ENCODE data around the gene RBP3.
A peak's percentile ranks its signal among the peaks of the same experiment; 100 is the strongest.
"Not testable (repeated sequence)": the region's sequence is repeated elsewhere in the genome, so short reads cannot be mapped to it uniquely, and the experiment has no call there.

Gene RBP3

DNA sequence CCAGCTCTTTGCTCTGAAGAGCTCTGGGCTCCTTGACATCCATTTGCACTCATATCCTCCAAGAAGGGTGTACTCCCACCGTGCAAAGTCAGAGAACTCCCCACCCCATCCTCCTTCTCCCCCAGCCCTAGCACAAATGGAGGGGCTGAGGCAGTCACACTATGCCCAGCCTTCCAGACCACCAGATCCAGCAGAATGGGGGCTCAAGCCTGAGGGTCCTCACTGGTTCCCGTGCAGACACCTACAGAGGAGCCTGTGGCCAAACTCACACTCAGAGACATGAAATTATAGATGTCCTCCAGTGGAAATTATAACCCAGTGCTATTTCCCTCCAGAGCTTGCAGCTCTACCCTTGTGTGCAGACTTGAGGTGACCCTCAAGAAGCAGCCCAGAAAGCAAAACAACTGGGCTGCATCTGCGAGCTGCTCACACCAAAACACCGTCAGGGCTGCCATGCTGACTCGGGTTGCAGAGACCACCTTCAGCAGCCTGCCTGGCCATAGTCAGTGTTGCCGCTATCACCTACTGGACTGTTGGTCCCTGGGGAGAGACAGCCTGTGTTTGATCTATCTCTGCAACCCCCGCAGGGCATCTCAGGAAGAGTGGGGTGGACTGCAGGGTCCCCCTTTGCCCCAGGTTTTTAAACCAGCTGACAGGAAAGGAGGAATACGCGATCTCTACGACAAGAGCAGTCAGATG is 28.5 kb downstream of the RBP3 start:
- DNase-seq = no peak

DNA sequence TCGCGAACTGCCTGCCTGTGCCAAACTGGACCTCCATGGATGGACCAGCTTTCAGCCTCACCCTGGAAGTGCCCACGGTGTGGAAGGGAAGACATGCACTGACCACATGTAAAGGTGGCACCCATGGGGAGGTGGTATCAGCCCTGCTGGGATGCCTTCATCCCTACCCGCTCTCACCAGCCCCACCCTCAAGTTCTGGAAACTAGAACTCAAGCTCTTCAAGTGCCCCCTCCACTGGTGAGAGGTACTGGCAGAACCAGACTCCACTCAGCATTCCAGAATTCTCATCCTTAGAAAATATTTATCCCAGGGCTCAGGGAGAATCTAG is 30.0 kb downstream of the RBP3 start:
- no peak for DNase-seq

DNA sequence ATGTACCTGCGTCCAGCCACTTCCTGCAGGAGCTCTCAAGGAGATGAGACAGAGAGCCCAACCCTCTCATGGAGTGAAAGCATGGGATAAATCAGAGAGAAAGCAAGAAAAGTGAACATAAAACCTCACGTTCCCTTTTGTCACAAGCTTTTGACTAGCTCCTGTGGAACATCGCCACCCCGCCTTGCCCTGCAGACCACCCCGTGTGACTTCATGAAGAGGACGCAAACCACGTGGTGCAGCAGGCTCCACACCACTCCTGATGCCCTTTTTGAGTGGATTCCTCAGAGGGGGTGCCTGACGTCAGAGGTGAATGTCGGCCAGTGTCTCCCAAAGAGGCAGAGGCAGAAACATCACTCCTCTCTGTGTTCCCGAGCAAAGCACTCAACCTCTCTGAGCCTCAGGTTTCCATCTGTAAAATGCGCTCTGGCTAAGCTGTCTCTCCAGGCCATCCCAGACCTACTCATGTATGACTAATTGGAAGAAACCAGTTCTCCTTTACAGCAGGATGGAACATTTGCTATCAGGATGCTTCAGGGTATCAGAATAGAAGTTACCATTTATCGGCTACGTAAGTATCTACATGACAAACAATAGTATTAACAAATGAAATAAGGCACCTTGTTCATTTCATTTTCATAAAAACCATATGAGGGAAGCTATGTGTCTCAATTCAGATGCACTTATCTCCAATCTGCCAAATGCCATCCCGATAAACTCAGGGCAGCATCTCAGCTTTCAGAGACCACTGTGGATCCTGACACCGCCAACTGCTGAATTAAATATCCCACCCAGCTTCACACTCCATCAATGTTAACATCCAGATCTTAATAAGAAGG is 30.7 kb downstream of the RBP3 start:
- DNase-seq = no peak

DNA sequence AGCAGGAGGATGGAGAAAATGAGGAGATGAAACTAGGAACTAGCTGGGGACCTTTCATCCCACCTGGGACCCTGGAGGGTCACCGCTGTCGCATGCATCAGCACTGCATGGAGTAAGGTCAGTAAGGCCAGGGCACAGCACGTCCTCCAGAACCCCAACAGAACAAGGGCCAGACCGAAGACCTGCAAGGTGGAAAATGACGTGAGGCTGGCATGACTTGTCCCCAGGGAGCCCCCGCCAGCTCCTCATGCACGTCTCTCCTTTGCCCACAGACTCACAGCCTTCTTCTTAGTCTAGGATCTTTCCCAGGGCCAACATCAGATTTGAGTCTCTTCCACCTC is 31.3 kb downstream of the RBP3 start:
- DNase-seq = no peak

DNA sequence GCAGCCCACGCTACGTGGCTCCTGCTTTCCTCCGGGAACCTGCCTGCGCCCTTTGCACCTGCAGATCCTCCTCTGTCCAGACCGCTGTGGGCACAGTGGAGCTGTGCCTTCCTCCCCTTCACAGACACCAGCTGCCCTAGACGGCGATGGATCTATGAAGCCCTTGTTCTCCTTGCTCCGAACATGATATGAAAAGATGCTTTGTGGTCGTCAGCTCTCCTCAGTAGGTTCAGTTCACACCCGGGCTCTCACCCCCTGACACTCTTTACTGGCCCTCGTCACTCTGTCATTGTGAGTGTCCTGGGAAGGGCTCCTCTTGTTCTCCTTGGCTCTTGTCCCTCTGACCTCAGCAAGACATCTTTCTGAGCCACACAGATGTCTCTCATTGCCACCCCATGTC is 31.7 kb downstream of the RBP3 start:
- DNase-seq = no peak

DNA sequence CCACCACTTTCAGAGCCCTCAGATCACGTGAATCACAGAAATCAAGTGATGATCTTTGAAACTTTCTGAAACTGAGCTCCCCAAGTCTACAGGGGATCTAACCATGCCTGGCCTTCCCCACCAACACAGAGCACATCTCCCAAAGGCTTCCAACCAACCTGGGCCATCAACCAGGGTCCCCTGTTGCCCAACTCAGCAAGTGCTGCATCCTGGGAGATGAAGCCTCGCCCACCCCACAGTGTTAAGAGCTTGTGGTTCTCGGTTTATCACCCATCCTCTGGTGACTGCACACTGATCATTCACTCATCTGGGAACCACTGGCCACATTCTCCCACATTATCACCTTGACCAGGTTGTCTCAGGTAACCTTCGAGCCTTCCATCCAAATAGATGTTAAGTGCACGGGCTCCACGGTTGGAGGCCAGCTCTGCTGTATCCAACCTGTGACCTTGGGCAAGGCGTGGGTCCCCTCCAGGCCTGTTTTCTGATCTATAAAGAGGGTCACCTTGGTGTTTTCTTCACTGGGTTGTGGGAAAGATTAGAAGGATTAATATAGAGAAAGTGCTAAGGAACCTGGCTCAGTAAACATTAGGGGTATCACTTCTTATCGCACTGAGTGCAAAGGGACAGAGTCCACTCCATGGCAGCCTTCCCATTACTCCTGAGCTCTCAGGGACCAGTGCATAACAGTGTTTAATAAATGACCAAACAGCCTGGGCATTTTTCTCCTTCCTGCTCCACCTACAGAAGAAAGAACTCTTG is 32.4 kb downstream of the RBP3 start:
- DNase-seq = no peak

DNA sequence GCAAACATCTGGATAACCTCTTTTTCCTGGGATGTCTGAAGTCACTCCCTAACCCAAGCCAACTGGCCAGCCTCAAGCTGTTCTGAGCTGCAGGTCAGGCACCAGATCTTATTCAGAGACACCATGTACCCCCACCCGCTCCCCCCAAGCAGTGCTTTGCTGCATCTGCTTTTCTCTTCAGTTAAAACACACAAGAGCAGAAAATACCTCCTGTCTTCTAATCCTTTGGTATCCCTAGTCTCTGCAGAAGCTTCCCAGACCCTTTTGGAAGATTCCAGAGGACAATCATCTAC is 32.9 kb downstream of the RBP3 start:
- DNase-seq = no peak

DNA sequence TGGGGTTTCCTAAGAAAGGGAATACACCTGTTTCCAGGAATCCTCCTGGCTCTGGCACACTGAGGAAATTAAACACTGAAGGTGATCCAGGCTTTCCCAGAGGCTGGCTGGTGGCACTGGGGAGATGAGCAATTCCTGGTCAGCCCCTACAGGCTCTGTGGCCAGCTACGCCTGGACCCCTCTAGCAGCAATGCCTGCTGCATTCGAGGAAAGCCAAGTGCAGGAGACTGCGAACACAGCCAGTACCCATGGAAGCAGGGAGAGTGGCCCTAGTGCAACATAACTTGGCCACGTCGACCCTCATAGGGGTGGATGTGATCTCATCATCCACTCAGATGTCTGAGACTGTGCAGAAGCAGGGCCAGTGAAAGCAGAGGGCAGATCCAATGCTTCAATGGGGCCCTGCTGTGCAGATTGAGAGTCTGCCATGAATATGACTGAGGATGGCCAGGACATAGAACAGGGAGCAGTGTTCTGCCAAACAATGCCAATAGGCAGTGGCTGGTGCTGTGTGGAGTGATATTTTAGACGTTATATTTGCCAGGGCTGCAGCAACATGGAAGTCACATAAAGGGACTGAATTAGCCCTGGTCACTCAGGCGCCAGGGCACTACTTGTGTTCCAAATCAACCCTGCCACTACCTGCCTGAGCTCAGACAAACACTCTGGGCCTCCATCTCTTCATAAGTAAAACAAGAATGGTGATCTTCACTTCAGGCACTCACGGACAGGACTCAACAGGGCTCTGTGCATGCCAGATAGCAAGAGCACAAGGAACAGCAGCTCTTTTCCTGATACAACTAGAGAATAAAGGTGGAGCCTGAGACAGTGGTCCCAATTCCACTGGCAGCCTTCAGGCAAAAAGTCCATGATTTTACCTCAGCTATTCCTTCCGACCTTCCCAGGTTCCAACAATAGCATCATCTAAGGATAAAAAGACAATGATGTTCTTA is 33.5 kb downstream of the RBP3 start:
- no peak for DNase-seq

DNA sequence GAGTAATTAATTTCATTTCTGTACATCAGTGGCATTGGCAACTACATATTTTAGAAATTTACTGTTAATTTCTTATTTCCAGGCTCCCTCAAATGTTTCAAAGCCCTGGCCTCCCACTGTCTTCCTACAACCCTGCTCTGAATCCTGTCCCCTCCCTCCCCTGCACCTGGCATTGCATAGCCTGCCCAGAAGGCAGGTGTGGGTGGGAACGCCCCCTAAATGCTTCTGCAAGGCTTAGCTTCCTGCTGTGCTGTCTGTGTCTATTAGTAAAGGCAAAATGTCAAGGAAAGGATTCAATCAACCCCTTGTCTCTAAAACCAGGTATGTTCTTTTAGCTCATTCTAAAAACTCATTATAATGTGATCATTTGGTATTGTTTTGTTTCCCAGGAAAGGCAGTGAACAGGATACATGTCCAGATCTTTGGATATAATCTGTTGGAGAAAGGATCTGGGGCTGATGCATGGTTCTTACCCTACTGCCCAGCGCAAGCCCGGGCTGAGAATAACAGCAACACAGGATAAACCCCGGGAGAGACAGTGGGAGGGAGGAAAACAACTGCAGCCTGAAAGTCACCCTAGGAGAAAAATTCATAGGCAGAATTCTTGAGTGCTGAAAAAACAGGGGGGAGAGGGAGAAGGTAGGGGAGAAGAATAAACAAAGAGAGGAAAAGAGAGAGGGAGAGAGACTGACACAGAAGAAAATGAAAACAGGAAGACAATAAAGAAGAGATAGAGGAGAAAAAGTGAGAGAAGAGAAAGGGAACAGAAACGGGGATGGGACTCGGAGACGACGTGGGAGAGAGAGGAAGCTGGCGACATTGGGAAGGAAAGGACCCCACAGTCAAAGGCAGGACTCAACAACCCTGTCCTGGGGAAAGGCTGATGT is 35.3 kb downstream of the RBP3 start:
- DNase-seq = no peak

DNA sequence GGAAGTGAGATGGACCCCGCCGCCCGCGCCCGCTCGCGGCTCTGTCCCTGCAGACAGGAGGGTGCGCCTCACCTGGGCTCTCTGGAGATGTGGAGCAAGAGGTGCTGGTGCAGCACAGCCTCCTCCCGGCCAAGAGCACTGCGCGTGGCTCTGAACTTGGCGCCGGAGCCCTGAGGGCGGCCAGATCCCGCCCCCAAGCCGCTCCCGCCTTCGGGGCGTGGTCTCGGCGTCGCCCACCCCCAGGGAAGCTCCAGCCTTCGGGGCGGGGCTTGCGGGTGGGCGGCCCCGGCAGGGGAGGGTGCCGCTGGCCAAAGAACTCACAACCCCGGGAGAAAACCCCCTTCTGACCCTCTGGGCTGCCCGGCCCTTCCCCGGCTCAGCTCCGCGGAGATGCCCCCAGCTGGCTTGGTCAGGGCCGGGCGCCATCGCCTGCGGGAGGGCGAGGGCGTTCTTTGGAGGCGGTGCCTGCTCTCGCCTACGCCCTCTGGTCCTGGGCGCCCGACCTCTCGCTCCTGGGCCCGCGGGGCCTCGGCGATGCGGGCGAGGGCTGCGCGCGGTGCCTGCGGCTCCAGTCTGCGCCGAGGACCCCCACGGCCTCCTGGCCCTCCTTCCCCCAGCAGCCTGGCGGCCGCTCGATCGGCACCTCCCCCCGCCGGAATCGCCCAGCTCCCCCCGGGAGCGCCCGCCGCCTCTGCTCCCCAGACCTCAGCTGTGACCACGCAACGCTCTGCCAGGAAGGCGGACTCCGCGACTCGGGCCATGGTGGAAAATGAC is 36.2 kb downstream of the RBP3 start, which contains the start of gene ZNF488:
Gene ZNF488 (minus strand): TSS at position 146 of the 774 bp plus-strand sequence. CDS start 15,464 bp downstream, outside the sequence.
- DNase-seq = peak; percentile 60

DNA sequence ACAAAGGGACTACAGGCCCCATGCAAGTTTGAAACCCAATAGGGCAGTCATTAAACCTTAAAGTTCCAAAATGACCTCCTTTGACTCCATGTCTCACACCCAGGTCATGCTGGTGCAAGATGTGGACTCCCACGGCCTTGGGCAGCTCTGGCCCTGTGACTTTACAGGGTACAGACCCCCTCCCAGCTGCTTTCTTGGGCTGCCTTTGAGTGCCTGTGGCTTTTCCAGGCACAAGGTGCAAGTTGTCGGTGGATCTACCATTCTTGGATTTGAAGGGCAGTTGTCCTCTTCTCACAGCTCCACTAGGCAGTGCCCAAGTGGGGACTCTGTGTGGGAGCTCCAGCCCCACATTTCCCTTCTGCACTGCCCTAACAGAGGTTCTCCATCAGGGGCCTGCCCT is 37.9 kb downstream of the RBP3 start:
- DNase-seq = not testable (repeated sequence)

DNA sequence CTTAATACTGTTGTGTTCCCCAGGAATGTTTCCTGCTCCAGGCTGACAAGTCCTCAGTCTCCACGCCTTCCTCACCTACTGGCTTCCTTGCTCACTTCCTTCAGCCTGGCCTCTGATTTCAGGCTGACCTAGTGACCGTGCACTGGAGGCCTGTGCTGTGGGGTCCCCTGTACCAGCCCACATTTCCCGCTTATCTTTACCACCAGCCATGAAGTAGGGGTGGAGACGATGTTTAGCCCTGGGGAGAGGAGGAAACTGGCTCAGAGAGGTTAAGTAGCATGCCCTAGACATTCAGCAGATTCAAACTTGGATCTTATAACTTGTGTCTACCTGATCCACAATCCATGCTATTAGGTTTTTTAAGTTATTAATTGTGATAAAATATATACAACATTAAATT is 40.7 kb downstream of the RBP3 start:
- DNase-seq = no peak

DNA sequence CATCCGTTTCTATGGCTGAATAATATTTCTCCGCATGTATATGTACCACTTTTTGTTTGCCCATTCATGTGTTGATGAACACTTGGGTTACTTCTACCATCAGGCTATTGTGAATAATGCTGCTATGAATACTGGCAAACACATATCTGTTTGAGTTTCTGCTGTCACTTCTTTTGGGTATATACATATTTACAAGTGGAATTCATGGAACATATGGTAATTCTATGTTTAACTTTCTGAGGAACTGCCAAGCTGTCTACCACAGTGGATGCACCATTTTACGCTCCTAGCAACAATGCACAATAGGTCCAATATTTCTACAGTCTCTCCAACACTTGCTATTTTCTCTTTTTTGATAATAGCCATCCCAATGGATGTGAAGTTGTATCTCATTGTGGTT is 41.5 kb downstream of the RBP3 start:
- no peak for DNase-seq

DNA sequence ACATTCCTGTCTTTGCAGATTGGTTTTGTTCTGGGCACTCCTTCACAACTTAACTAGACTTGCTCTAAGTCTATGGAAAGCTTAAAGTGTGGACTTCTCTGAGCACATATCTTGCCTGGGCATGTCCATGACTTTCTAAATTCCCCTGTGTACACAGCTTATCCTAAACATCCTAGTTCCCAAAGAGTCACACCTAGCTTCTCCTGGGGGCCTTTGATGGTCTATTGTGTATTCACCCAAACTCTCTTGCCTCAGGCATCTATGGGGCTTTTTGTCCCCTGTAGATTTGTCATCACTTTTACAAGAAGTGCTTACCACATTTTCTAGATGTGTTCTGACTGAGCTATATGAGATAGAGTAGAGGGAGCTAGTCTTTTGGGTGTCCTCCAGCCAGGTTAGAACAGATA is 48.2 kb downstream of the RBP3 start:
- no peak for DNase-seq

DNA sequence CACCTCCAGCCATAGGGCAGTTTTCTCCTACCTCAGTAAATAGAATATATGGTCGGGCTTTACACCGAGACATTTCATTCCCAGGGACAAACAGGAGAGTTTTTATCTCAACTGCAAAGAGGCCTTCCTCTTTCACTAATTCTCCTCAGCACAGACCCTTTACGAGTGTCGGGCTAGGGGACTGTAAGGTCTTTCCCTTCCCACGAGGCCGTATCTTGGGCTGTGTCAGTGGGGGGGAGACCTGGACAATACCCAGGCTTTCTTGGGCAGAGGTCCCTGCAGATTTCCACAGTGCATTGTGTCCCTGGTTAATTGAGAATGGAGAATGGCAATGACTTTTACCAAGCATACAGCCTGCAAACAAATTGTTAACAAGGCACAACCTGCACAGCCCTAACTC is 49.1 kb downstream of the RBP3 start:
- DNase-seq = no peak

DNA sequence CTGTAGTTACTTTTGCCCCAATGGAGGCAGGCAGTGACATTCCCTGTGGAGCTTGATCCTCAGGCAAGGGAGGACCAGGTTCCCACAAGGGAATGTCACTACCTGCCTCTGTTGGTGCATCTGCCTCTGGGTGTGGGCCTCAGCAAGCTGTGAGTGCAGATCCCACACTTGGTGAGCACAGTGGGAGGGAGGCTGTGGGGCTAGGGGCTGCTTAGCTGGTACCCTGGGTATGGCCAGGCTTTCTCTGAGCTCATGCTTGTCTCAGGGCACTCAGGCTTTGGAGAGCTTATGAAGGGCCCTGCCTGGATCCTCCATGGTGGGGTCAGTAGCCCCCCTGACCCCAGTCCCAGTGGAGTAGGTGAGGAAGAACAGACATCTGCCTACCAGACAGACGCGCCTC is 52.1 kb downstream of the RBP3 start:
- DNase-seq = no peak

DNA sequence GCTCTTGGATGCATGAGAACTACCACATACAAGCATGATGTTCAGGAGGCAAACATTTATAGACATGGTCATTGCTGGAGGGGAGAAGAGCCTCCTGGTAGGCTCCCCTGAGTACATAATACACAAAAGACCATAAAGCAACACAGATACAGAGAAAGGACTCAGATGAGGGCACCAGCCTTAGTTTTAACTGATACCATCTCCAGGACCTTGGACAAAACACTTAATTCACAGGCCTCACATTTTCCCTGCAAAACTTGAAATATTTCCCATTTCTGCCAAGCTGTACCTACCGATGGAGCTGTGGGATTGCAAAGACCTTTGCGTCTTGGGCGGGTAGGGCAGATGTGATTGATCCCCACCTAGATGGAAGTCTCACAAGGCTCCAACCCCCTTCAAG is 52.6 kb downstream of the RBP3 start:
- DNase-seq = no peak

DNA sequence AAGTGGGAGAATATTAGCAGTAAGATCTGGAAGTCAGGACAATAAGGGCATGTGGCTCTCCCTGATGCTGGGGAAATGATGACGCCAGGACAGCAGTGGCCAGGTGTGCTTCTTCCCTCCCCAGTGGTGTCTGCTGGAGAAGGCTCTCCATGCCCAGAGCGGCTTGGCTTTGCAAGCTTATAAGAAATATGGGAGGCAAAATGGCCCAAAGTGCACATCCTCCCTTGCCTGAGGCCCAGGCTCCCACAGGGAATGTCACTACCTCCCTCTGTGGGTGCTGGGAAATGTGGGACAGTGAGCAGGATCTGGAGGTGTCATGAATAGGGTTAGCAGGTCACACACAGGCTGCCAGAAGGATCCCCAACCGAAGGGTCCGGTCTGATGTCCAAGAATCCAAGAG is 53.0 kb downstream of the RBP3 start:
- DNase-seq = no peak

DNA sequence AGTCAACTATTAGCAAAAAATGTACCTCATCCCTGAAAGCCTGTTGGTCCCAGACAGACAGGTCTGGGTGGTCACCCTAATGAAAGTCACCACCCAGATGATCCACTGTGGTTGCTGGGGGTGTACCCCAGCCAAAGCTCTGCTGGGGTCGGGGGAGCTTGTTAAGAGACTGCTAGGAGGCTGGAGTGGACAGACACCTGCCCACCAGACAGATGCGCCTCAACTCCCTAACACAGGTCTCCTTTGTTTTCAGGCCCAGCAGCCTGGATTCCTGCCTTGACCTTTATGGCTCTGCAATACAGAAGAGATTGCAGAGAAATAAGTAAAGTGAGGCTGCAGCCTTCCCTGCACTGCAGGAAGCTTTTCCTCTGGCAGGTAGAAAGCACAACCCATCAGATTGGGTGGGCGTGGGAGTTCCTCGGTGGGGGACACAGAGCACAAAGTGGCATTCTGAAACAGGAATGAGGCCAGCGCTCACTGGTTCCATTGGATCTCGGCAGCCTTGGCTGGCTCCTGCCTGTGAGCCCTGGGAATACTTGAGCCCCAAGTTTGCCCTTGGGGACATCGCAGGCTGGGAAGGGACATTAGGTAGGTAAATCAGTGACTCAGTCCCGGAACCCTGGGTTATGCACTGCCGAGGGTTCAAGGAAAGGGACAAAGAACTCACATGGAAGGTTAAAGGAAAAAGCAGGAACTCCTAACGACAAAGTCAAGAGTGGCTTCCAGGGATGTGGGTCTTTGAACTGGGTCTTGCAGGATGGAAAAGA is 53.9 kb downstream of the RBP3 start:
- no peak for DNase-seq

DNA sequence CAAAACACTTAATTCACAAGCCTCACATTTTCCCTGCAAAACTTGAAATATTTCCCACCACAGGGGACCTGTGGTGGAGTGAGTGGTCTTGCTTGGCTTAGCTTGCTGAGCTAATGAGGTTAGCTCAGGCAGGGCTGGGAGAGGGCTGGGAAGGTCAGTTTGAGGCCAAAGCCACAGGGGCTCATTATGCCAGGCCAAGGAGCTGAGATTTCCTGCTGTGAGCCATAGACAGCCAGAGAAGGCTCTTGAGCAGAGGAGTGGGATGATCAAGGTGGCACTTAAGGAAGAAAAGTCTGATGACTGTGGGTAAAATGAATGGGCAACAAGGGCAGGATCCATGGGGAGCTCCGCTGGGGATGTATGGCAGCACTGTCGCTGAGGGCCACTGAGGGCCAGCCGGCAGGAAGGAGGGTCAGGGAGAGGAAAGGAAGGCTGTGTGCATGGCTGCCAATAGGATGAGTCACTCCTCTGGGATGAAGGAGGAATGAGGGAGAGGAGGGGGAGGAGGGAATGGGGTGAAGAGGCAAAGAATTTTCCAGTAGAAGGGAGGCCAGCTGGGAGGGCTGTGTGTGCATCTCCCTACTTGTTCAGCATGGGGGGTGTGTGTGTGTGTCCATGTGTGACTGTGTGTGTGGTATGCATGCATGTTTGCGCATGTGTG is 54.6 kb downstream of the RBP3 start:
- DNase-seq = no peak
